ENCODE measurements around the gene ALDH1A3. TPM values are rescaled to one million over a fixed set of nuclear protein-coding genes. Genes with fewer than 3 reads are reported as not detected.

The ALDH1A3 gene
- total and polyA plus RNA-seq, 2 experiments from 2014 or later: 4.0 to 19.8 TPM

GRCh38 chr15:100898661-100899462 lies 19.2 kb downstream of the ALDH1A3 start:
- no peaks in the 10 kb centered on the region; the same call in 1 of the 2 replicates for H3K4me1 ChIP-seq (ENCODE audit: insufficient read depth)
- DNase-seq (ENCODE audit: low spot score) (no peak), ATAC-seq (no peak)
- Mint-ChIP-seq H3K9me3 (no peaks in the 10 kb centered on the region), H3K4me3 (no peak overlapping the region), H3K36me3 (ENCODE audit: low read depth) (no peaks in the 10 kb centered on the region), H3K4me1 (peaks cover 17% of the 10 kb centered on the region), H3K27me3 (ENCODE audit: insufficient read depth, low read depth, poor library complexity) (peaks cover 9% of the 10 kb centered on the region), H3K27ac (no peak overlapping the region; the same call in 1 of the 2 replicates)
- TF ChIP-seq NANOG (IDR thresholded peaks at IDR 0.05; ENCODE audit: borderline replicate concordance) (no peak), EZH2 (IDR thresholded peaks at IDR 0.05; ENCODE audit: low read depth, unreplicated experiment) (no peak), REST (IDR thresholded peaks at IDR 0.05; ENCODE audit: unreplicated experiment) (no peak), CTCF (conservative IDR thresholded peaks at IDR 0.05; ENCODE audit: low read depth in 2 of 2) (no peak), ETS1 (IDR thresholded peaks at IDR 0.05) (no peak), EZH2phosphoT487 (IDR thresholded peaks at IDR 0.05; ENCODE audit: unreplicated experiment) (no peak), ZNF114 (CRISPR knock-in tag; IDR thresholded peaks at IDR 0.05) (no peak), ZNF331 (CRISPR knock-in tag; IDR thresholded peaks at IDR 0.05; ENCODE audit: low read depth) (no peak), JUNB (IDR thresholded peaks at IDR 0.05; ENCODE audit: unreplicated experiment) (no peak), POLR2AphosphoS5 (IDR thresholded peaks at IDR 0.05; ENCODE audit: low read depth) (no peak)
- H3K4me3 ChIP-seq: no peak overlapping the region
- no peak overlapping the region for H3K4me2 ChIP-seq
- H4K20me1 ChIP-seq (replicated peaks; ENCODE audit: insufficient read depth): no peaks in the 10 kb centered on the region
- no peak overlapping the region for H2AFZ ChIP-seq
- H3K36me3 ChIP-seq (ENCODE audit: insufficient read depth): no peaks in the 10 kb centered on the region
- no peaks in the 10 kb centered on the region for H3K27me3 ChIP-seq (ENCODE audit: insufficient read depth)
- H3F3A ChIP-seq (replicated peaks; ENCODE audit: low read depth): no peaks in the 10 kb centered on the region
- H3K79me2 ChIP-seq (replicated peaks; ENCODE audit: insufficient read depth): no peaks in the 10 kb centered on the region
- H3K9me2 ChIP-seq (ENCODE audit: insufficient read depth): no peaks in the 10 kb centered on the region
- H3K27ac ChIP-seq (ENCODE audit: low read depth): no peak overlapping the region
